ENCODE measurements around the gene TFR2.
A peak's percentile ranks its signal among the peaks of the same experiment; 100 is the strongest.

DNA sequence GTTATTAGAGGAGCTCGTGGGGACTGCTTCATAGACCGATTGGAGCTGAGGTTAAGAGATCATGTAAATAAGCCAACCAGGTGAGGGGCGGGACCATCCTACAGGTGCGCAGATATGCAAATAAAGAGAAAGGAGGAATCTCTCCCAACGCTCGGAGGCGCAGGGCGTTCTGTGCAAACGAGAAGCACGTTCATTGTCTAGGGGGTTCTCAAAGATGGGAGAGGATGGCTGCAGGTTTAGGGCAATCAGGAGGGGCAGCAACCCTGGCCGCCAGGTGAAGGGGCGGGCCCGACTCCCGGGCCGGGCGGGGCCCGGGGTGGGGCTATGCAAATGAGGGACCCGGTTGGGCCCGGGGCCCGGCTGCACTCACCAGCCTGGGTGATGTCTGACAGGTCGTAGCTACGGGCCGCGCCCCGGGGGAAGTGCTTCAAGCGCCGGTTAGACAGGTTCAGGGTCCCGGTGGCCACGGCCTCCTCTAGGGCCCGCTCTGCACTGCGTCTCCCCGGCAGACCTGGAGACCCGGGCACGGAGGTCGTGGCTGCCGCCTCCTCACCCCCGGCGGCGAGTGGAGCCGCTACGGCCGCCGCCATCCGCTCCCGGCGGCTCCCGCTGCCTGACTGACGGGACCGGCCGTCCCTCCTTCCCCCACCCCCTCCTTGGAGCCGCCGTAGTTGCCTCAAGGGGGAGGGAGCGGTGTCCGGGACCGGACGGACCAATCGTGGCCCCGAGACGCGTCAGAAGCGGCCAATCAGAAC, 55.7 kb downstream of the TFR2 start, which contains the start of gene LRCH4:
- TF ChIP-seq CTCF (conservative IDR thresholded peaks at IDR 0.05) (no peak), ZFX (IDR thresholded peaks at IDR 0.05) (peak; percentile 64; the same call in 1 of the 2 replicates)

Data from C4-2B (cell line).